Common myeloid progenitor, CD34-positive (primary cell): ENCODE measurements around the gene NAXD.
"Not testable (repeated sequence)": the region's sequence is repeated elsewhere in the genome, so short reads cannot be mapped to it uniquely, and the experiment has no call there.

Experiments
- CTCF ChIA-PET: fragments of 350-600 bp; sonication (Branson Sonifier 250); formaldehyde crosslinking; loops from one replicate; lab custom pipeline; 2021; ENCODE audit warnings: antibody characterized with exemption; lab: Charles Lee
- POLR2A ChIA-PET: fragments of 350-600 bp; sonication (Branson Sonifier 250); formaldehyde crosslinking; loops from one replicate; lab custom pipeline; 2021; ENCODE audit warnings: antibody characterized with exemption; lab: Charles Lee
- DNase-seq, 3 donors: peaks; one replicate each; pipeline versions ENCODE4 v3.0.0 to v3.0.0-alpha.2; 2013
- H3K27ac ChIP-seq, 2 experiments: 1 replicate in 1 of 2; 2 replicates in 1 of 2; pipeline ENCODE4 v1.7.0; 2013; ENCODE audit warnings: inconsistent platforms in 2 of 2, low read length in 2 of 2, mild to moderate bottlenecking in 2 of 2, low read depth in 1 of 2, moderate library complexity in 1 of 2; ENCODE audit not compliant: severe bottlenecking in 2 of 2, insufficient read depth in 1 of 2, poor library complexity in 1 of 2
- H3K27me3 ChIP-seq, 5 experiments: replicated peaks in 2 of 5; 1 replicate in 3 of 5; 2 replicates in 2 of 5; pipeline versions ENCODE4 v1.6.1 to v1.7.0; 2013; ENCODE audit warnings: low read length in 4 of 5, mild to moderate bottlenecking in 2 of 5, moderate library complexity in 2 of 5, inconsistent platforms in 1 of 5; ENCODE audit not compliant: insufficient read depth in 5 of 5, control insufficient read depth in 4 of 5
- H3K36me3 ChIP-seq, 4 experiments: 1 replicate in 2 of 4; 2 replicates in 2 of 4; pipeline versions ENCODE4 v1.6.1 to v1.7.0; 2013; ENCODE audit warnings: low read length in 3 of 4, control low read depth in 1 of 4, mild to moderate bottlenecking in 1 of 4; ENCODE audit not compliant: control insufficient read depth in 4 of 4, insufficient read depth in 4 of 4
- H3K4me1 ChIP-seq, 4 experiments: 1 replicate in 3 of 4; 2 replicates in 1 of 4; pipeline versions ENCODE4 v1.6.1 to v1.7.1; 2013; ENCODE audit warnings: low read length in 3 of 4, mild to moderate bottlenecking in 3 of 4, control low read depth in 1 of 4, inconsistent platforms in 1 of 4, moderate library complexity in 1 of 4; ENCODE audit not compliant: control insufficient read depth in 4 of 4, insufficient read depth in 4 of 4; ENCODE audit errors: control extremely low read depth in 1 of 4
- H3K4me3 ChIP-seq, 7 experiments: 1 replicate in 4 of 7; 2 replicates in 3 of 7; pipeline versions ENCODE4 v1.5.1 to v1.7.0; 2013; ENCODE audit warnings: mild to moderate bottlenecking in 7 of 7, low read length in 6 of 7, moderate library complexity in 6 of 7, inconsistent platforms in 2 of 7, low read depth in 2 of 7, control low read depth in 1 of 7; ENCODE audit not compliant: insufficient read depth in 4 of 7, control insufficient read depth in 1 of 7; ENCODE audit errors: extremely low read depth in 1 of 7
- H3K9me3 ChIP-seq, 5 experiments: 1 replicate in 4 of 5; 2 replicates in 1 of 5; pipeline versions ENCODE4 v1.6.1 to v1.7.1; 2013; ENCODE audit warnings: low read length in 4 of 5, mild to moderate bottlenecking in 2 of 5, inconsistent platforms in 1 of 5, low read depth in 1 of 5, moderate library complexity in 1 of 5; ENCODE audit not compliant: control insufficient read depth in 4 of 5, insufficient read depth in 2 of 5; ENCODE audit errors: control extremely low read depth in 1 of 5
- WGBS: methylation state at CpG from one replicate; pipeline ENCODE4 v1.1.5; 2013; ENCODE audit not compliant: insufficient coverage; 5-methylcytosine and 5-hydroxymethylcytosine counted together

NAXD gene

DNA sequence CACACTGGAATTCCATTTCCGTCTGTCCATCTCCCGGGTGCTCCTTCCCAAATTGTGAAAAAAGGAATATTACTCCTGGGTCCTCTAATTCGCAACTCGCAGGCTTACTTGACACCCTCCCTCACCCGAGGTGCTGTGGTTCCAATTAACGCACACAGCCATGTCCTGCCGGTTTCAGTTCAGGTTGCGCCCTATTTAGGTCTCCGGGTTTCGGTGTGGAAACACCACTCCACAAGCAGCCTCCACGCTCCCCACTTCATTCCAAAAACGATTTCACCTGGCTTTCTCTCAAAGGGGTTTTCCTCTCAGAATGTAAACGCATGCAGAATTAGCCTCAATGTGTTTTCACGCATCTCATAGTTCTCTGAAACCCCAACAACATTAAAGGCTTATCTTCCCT, 37.9 kb downstream of the NAXD start:
- DNase-seq: no peak
- H3K27ac ChIP-seq: no peak overlapping the region
- WGBS: 97% methylated on average over 13 of the region's 14 CpGs
- peaks cover 0 to 7% (median 0%) of the 10 kb centered on the region in 4 experiments for H3K4me1 ChIP-seq
- H3K4me3 ChIP-seq: no peak overlapping the region
- H3K27me3 ChIP-seq: no peaks in the 10 kb centered on the region
- H3K36me3 ChIP-seq: peaks cover 0 to 69% (median 38%) of the 10 kb centered on the region in 4 experiments
- ChIA-PET CTCF (interaction anchor here (1.9 to 2.3 kb wide), 2 partner anchors 8 kb away, joined by 4 to 12 read pairs; no protein-coding TSS in a partner anchor), POLR2A (no interaction called here)
- no peaks in the 10 kb centered on the region for H3K9me3 ChIP-seq

DNA sequence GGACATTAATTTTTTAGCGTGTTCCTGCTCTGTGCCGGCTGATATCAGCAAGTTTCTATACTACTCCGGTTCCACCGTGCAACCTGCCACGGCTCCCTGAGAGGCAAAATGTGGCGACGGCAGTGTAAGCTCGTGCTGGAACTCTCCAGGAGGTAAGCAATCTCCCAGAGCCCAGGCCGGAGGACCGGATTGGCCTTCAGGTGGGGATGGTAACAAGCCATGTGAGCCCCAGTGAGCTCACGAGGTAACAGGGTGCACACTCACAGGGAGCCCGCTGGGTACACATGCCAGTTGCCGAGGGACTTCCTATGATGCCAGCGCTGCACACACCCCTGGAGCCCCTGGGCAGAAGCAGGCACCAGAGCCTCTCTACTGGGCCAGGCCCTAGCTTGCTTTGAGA, 38.5 kb downstream of the NAXD start:
- Histone ChIP-seq H3K4me1 (peaks cover 0 to 13% (median 0%) of the 10 kb centered on the region in 4 experiments), H3K27ac (no peak overlapping the region), H3K27me3 (no peaks in the 10 kb centered on the region), H3K4me3 (no peak overlapping the region), H3K36me3 (peaks cover 0 to 63% (median 35%) of the 10 kb centered on the region in 4 experiments), H3K9me3 (peaks cover 0 to under 1% (median 0%) of the 10 kb centered on the region in 5 experiments)
- no peak for DNase-seq
- CTCF ChIA-PET: interaction anchor here (2.3 kb wide), 1 partner anchor 9 kb away, joined by 12 read pairs; no protein-coding TSS in a partner anchor
- WGBS: 95% methylated on average over 14 of the region's 14 CpGs
- POLR2A ChIA-PET: no interaction called here

- Histone ChIP-seq H3K4me1 (peaks cover 0 to 14% (median 0%) of the 10 kb centered on the region in 4 experiments), H3K4me3 (no peak overlapping the region), H3K27ac (no peak overlapping the region), H3K36me3 (peaks cover 12 to 48% (median 40%) of the 10 kb centered on the region in 4 experiments), H3K9me3 (peaks cover 0 to 29% (median 7%) of the 10 kb centered on the region in 5 experiments), H3K27me3 (no peaks in the 10 kb centered on the region)
- no peak for DNase-seq
- CTCF ChIA-PET: interaction anchor here (2.5 kb wide), 1 partner anchor 12 kb away, joined by 8 read pairs; no protein-coding TSS in a partner anchor
- 98% methylated on average over 6 of the region's 7 CpGs for WGBS
- POLR2A ChIA-PET: no interaction called here
Measured at GRCh38 chr13:110657196-110657595, 41.9 kb downstream of the NAXD start.

DNA sequence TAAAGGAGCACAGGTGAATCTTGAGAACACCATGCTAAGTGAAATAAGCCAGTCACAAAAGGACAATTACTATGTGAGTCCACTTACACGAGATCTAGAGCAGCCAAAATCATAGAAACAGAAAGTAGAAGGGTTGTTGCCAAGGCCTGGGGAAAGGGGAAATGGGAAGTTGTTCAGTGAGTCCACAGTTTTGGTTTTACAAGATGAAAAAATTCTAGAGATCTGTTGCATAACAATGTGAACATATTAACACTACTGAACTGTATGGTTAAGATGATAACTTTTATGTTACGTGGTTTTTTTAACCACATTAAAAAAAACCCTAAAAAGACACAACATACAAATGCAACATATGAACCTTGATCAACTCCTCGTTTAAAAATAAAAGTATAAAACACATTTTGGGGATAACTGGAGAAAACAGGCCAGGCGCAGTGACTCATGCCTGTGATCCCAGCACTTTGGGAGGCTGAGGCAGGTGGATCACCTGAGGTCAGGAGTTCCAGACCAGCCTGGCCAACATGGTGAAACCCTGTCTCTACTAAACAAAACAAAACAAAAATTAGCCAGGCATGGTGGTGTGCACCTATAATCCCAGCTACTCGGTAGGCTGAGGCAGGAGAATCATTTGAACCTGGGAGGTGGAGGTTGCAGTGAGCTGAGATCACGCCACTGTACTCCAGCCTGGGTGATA, 43.0 kb downstream of the NAXD start:
- WGBS: 70% methylated on average over 2 of the region's 6 CpGs
- CTCF ChIA-PET: interaction anchor here (2.5 kb wide), 1 partner anchor 14 kb away, joined by 8 read pairs; no protein-coding TSS in a partner anchor
- DNase-seq: peak; percentile 34 to 84 (median 80)

DNA sequence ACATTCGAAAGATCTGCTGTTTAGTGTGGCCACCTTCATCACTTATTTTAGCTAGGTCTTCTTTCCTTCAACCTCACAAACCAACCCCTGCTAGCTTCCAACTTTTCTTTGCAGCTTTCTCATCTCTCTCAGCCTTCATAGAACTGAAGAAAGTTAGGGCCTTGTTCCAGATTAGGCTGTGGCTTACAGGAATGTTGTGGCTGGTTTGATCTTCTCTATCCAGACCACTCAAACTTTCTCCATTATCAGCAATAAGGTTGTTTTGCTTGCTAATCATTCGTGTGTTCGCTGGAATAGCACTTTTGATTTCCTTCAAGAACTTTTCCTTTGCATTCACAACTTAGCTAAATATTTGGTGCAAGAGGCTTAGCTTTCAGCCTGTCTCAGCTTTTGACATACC, 45.9 kb downstream of the NAXD start:
- DNase-seq: no peak
- H3K27ac ChIP-seq: no peak overlapping the region
- WGBS: 94% methylated on average over 3 of the region's 3 CpGs
- H3K36me3 ChIP-seq: peaks cover 12 to 69% (median 54%) of the 10 kb centered on the region in 4 experiments
- H3K4me3 ChIP-seq: no peak overlapping the region
- CTCF ChIA-PET: interaction anchor here (1.1 to 1.7 kb wide), 3 partner anchors 8 to 21 kb away, joined by 4 read pairs; no protein-coding TSS in a partner anchor
- POLR2A ChIA-PET: no interaction called here
- H3K9me3 ChIP-seq: peaks cover 0 to 31% (median 9%) of the 10 kb centered on the region in 5 experiments
- peaks cover 0 to 14% (median 1%) of the 10 kb centered on the region in 4 experiments for H3K4me1 ChIP-seq
- H3K27me3 ChIP-seq: no peaks in the 10 kb centered on the region

More for the DNA sequence above, 43.0 kb downstream of the NAXD start:
- Histone ChIP-seq H3K36me3 (peaks cover 12 to 51% (median 45%) of the 10 kb centered on the region in 4 experiments), H3K9me3 (peaks cover 0 to 31% (median 9%) of the 10 kb centered on the region in 5 experiments), H3K4me1 (peaks cover 0 to 14% (median 0%) of the 10 kb centered on the region in 4 experiments), H3K27ac (peak overlapping the region in 1 of 2 experiments; percentile 18)
- POLR2A ChIA-PET, H3K27me3 ChIP-seq, H3K4me3 ChIP-seq: not testable (repeated sequence)

GRCh38 chr13:110662091-110662490, 46.7 kb downstream of the NAXD start:
- POLR2A ChIA-PET: no interaction called here
- Histone ChIP-seq H3K27ac (no peak overlapping the region), H3K4me3 (no peak overlapping the region), H3K4me1 (peaks cover 0 to 14% (median 3%) of the 10 kb centered on the region in 4 experiments), H3K9me3 (peaks cover 0 to 31% (median 9%) of the 10 kb centered on the region in 5 experiments), H3K27me3 (no peaks in the 10 kb centered on the region), H3K36me3 (peaks cover 19 to 77% (median 60%) of the 10 kb centered on the region in 4 experiments)
- CTCF ChIA-PET: interaction anchor here (1.5 to 1.7 kb wide), 2 partner anchors 10 to 20 kb away, joined by 4 read pairs; no protein-coding TSS in a partner anchor
- DNase-seq: no peak
- WGBS: 96% methylated on average over 23 of the region's 25 CpGs
